Measurements from ENCODE around the gene RNF183. TPM values are rescaled to one million over a fixed set of nuclear protein-coding genes. Genes with fewer than 3 reads are reported as not detected.

The RNF183 gene
- total RNA-seq, 1 experiment from 2014 or later, result 1.5 TPM

- Histone ChIP-seq H3K9me3 (no peaks in the 10 kb centered on the region), H3K4me1 (no peaks in the 10 kb centered on the region), H3K36me3 (ENCODE audit: control insufficient read depth, insufficient read depth, low read length) (no peaks in the 10 kb centered on the region; the same call in 1 of the 2 replicates), H3K27me3 (replicated peaks; ENCODE audit: control insufficient read depth, insufficient read depth, low read length) (no peaks in the 10 kb centered on the region), H3K4me3 (ENCODE audit: low read depth, low read length) (no peak overlapping the region)
- TF ChIP-seq CTCF (IDR thresholded peaks at IDR 0.05; ENCODE audit: insufficient read depth in 1 of 2, low read depth in 1 of 2, low read length in 1 of 2, severe bottlenecking in 1 of 2, unreplicated experiment in 1 of 2), result no peak
- no peaks in the 10 kb centered on the region for H3K27me3 Mint-ChIP-seq (ENCODE audit: insufficient read depth, unreplicated experiment)
- BruUV-seq (replicated peaks), result no TSS peak
- H3K4me3 Mint-ChIP-seq (ENCODE audit: unreplicated experiment), result no peak overlapping the region
- ChIA-PET POLR2A (no interaction called here), CTCF (no interaction called here)
- H3K4me1 Mint-ChIP-seq (ENCODE audit: low read depth, unreplicated experiment), result no peaks in the 10 kb centered on the region
- no peaks in the 10 kb centered on the region for H3K9me3 Mint-ChIP-seq (ENCODE audit: unreplicated experiment)
- H3K27ac Mint-ChIP-seq (ENCODE audit: unreplicated experiment), result no peak overlapping the region
- no peak for DNase-seq
- H3K36me3 Mint-ChIP-seq (ENCODE audit: insufficient read depth, unreplicated experiment), result peaks cover 56% of the 10 kb centered on the region
- intact Hi-C loops (cut with micrococcal nuclease; ENCODE audit: unreplicated experiment), result loop anchor here (5.0 kb wide), 1 partner anchor 127 kb away; the partner anchor contains the start of gene SLC31A2
Measured at GRCh38 chr9:113278840-113279239, 24.3 kb downstream of the RNF183 start.

- H3K4me1 ChIP-seq, result no peaks in the 10 kb centered on the region
- no peaks in the 10 kb centered on the region for H3K9me3 ChIP-seq
- H3K27me3 ChIP-seq (replicated peaks; ENCODE audit: control insufficient read depth, insufficient read depth, low read length), result no peaks in the 10 kb centered on the region
- no peaks in the 10 kb centered on the region for H3K9me3 Mint-ChIP-seq (ENCODE audit: unreplicated experiment)
- peak within 1 kb of the TSS; percentile 93 for H3K4me3 ChIP-seq (ENCODE audit: low read depth, low read length)
- peaks cover 39% of the 10 kb centered on the region for H3K36me3 Mint-ChIP-seq (ENCODE audit: insufficient read depth, unreplicated experiment)
- peak; percentile 97 to 98 for DNase-seq
- intact Hi-C loops (cut with micrococcal nuclease; ENCODE audit: unreplicated experiment), result loop anchor here (1.0 to 5.0 kb wide), 5 partner anchors 27 to 135 kb away; partner anchors contain the start of genes C9orf43, FKBP15, POLE3 and RNF183
- TSS peak; percentile 69 for BruUV-seq (replicated peaks)
- no peak within 1 kb of the TSS for H3K4me3 Mint-ChIP-seq (ENCODE audit: unreplicated experiment)
- CTCF ChIA-PET, result interaction anchor here (0.8 to 2.3 kb wide), 12 partner anchors 19 to 382 kb away, joined by 3 to 14 read pairs (median 6); partner anchors contain the start of genes ALAD, BSPRY, FKBP15 and POLE3
- H3K4me1 Mint-ChIP-seq (ENCODE audit: low read depth, unreplicated experiment), result no peaks in the 10 kb centered on the region
- H3K27ac Mint-ChIP-seq (ENCODE audit: unreplicated experiment), result no peak within 1 kb of the TSS
- no peaks in the 10 kb centered on the region for H3K27me3 Mint-ChIP-seq (ENCODE audit: insufficient read depth, unreplicated experiment)
- TF ChIP-seq CTCF (IDR thresholded peaks at IDR 0.05; ENCODE audit: insufficient read depth in 1 of 2, low read depth in 1 of 2, low read length in 1 of 2, severe bottlenecking in 1 of 2, unreplicated experiment in 1 of 2), result no peak
- H3K36me3 ChIP-seq (ENCODE audit: control insufficient read depth, insufficient read depth, low read length), result no peaks in the 10 kb centered on the region; the same call in 1 of the 2 replicates
- POLR2A ChIA-PET, result interaction anchor here (0.6 to 1.8 kb wide), 10 partner anchors 21 to 383 kb away, joined by 3 to 16 read pairs (median 6); partner anchors contain the start of genes ALAD, BSPRY, C9orf43 and FKBP15
Measured at GRCh38 chr9:113275157-113276131, 27.7 kb downstream of the RNF183 start, which contains the start of the genes CDC26 and PRPF4. CDC26 (minus strand) TSS chr9:113275572; CDS start chr9:113272507, 3,065 bp downstream. PRPF4 (plus strand) TSS chr9:113275658; CDS start chr9:113275744, 86 bp downstream.
